ENCODE data around the gene SORBS1. TPM values are rescaled to one million over a fixed set of nuclear protein-coding genes. Genes with fewer than 3 reads are reported as not detected.

Gene SORBS1
- total RNA-seq, 1 donor from 2014 or later: 5.1 TPM

DNA sequence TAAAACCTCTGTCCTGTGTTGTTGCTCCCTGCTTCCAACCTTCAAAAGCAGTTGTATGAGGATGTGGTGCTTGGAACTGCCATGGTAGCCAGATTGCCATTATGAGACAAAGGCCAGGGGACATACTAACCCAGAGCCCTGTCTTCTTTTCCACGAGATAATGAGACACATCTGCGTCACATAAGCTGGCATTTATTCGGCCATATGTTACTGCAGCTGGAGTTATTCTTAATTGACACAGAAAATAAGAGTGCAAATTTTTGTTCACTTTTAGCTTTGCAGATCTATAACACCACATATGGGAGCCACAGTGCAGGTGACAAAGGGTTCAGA, 254.9 kb downstream of the SORBS1 start:
- H3K9me3 ChIP-seq (ENCODE audit: insufficient read depth, low read depth, low read length): no peaks in the 10 kb centered on the region
- no peaks in the 10 kb centered on the region for H3K36me3 ChIP-seq (ENCODE audit: insufficient read depth, low read length)
- no peak overlapping the region for H2AFZ ChIP-seq (ENCODE audit: low read depth, low read length)
- Mint-ChIP-seq H3K27me3 (ENCODE audit: low read depth, unreplicated experiment) (no peaks in the 10 kb centered on the region), H3K4me1 (ENCODE audit: low read depth, unreplicated experiment) (peaks cover 31% of the 10 kb centered on the region), H3K4me3 (ENCODE audit: unreplicated experiment) (no peak overlapping the region), H3K36me3 (ENCODE audit: low read depth, unreplicated experiment) (no peaks in the 10 kb centered on the region), H3K27ac (ENCODE audit: unreplicated experiment) (no peak overlapping the region), H3K9me3 (ENCODE audit: unreplicated experiment) (no peaks in the 10 kb centered on the region)
- no peak overlapping the region for H3K4me2 ChIP-seq (ENCODE audit: low read length)
- TF ChIP-seq EZH2 (IDR thresholded peaks at IDR 0.05; ENCODE audit: insufficient read depth, low read length): no peak
- TF ChIP-seq, protein P1, sequence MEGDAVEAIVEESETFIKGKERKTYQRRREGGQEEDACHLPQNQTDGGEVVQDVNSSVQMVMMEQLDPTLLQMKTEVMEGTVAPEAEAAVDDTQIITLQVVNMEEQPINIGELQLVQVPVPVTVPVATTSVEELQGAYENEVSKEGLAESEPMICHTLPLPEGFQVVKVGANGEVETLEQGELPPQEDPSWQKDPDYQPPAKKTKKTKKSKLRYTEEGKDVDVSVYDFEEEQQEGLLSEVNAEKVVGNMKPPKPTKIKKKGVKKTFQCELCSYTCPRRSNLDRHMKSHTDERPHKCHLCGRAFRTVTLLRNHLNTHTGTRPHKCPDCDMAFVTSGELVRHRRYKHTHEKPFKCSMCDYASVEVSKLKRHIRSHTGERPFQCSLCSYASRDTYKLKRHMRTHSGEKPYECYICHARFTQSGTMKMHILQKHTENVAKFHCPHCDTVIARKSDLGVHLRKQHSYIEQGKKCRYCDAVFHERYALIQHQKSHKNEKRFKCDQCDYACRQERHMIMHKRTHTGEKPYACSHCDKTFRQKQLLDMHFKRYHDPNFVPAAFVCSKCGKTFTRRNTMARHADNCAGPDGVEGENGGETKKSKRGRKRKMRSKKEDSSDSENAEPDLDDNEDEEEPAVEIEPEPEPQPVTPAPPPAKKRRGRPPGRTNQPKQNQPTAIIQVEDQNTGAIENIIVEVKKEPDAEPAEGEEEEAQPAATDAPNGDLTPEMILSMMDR (IDR thresholded peaks at IDR 0.05; ENCODE audit: insufficient read depth, low read depth, low read length): no peak
- no peak overlapping the region for H3K4me3 ChIP-seq (ENCODE audit: insufficient read depth, low read depth, low read length)
- H3K79me2 ChIP-seq (ENCODE audit: insufficient read depth, low read length): no peaks in the 10 kb centered on the region
- no peak for FAIRE-seq
- peaks cover 20% of the 10 kb centered on the region for H3K4me1 ChIP-seq (ENCODE audit: insufficient read depth, low read length)
- no peak for DNase-seq (ENCODE audit: low read depth)
- H4K20me1 ChIP-seq (ENCODE audit: insufficient read depth, low read length): no peaks in the 10 kb centered on the region
- no peak overlapping the region for H3K9ac ChIP-seq (ENCODE audit: low read length)
- no peak overlapping the region for H3K27ac ChIP-seq (ENCODE audit: low read depth, low read length)
- H3K27me3 ChIP-seq (ENCODE audit: insufficient read depth, low read length): no peaks in the 10 kb centered on the region

DNA sequence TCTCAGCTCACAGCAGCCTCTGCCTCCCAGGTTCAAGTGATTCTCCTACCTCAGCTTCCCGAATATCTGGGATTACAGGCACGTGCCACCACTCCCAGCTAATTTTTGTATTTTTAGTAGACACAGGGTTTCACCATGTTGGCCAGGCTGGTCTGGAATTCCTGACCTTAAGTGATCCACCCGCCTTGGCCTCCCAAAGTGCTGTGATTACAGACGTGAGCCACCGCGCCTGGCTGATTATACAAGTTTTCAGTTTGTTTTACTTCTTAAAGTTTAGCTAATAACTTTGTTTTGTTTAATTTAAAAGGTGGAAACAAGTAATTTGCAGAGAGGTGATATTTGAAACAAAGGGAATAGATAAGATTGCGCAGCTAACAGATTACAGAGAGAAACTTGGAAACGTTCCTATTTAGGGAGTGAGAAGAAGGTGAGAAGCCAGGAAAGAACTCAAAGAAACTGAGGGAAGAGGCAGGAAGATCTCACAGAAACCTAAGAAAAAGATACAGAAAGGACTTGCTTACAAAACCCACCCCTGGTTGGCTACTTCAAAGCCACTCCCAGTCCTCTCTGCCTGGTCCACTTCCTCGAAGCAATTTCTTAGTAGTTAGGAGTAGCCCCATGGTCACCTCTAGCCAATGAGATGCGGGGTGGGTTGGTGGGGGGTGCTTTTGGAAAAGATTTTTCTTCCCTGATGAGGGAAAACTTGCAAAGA, 255.4 kb downstream of the SORBS1 start:
- DNase-seq (ENCODE audit: low read depth): no peak
- H3K4me3 Mint-ChIP-seq (ENCODE audit: unreplicated experiment): no peak overlapping the region
- peak overlapping the region; percentile 70 for H3K27ac Mint-ChIP-seq (ENCODE audit: unreplicated experiment)
- Histone ChIP-seq H3K27me3 (ENCODE audit: insufficient read depth, low read length) (no peaks in the 10 kb centered on the region), H3K9me3 (ENCODE audit: insufficient read depth, low read depth, low read length) (no peaks in the 10 kb centered on the region), H2AFZ (ENCODE audit: low read depth, low read length) (no peak overlapping the region), H3K4me2 (ENCODE audit: low read length) (no peak overlapping the region), H3K79me2 (ENCODE audit: insufficient read depth, low read length) (no peaks in the 10 kb centered on the region), H3K36me3 (ENCODE audit: insufficient read depth, low read length) (no peaks in the 10 kb centered on the region), H3K4me1 (ENCODE audit: insufficient read depth, low read length) (peaks cover 20% of the 10 kb centered on the region), H3K9ac (ENCODE audit: low read length) (no peak overlapping the region), H3K4me3 (ENCODE audit: insufficient read depth, low read depth, low read length) (no peak overlapping the region), H4K20me1 (ENCODE audit: insufficient read depth, low read length) (no peaks in the 10 kb centered on the region), H3K27ac (ENCODE audit: low read depth, low read length) (no peak overlapping the region)
- FAIRE-seq: no peak
- H3K27me3 Mint-ChIP-seq (ENCODE audit: low read depth, unreplicated experiment): no peaks in the 10 kb centered on the region
- H3K9me3 Mint-ChIP-seq (ENCODE audit: unreplicated experiment): no peaks in the 10 kb centered on the region
- TF ChIP-seq, protein P1 (IDR thresholded peaks at IDR 0.05; ENCODE audit: insufficient read depth, low read depth, low read length): no peak
- TF ChIP-seq EZH2 (IDR thresholded peaks at IDR 0.05; ENCODE audit: insufficient read depth, low read length): no peak
- no peaks in the 10 kb centered on the region for H3K36me3 Mint-ChIP-seq (ENCODE audit: low read depth, unreplicated experiment)
- peaks cover 30% of the 10 kb centered on the region for H3K4me1 Mint-ChIP-seq (ENCODE audit: low read depth, unreplicated experiment)

DNA sequence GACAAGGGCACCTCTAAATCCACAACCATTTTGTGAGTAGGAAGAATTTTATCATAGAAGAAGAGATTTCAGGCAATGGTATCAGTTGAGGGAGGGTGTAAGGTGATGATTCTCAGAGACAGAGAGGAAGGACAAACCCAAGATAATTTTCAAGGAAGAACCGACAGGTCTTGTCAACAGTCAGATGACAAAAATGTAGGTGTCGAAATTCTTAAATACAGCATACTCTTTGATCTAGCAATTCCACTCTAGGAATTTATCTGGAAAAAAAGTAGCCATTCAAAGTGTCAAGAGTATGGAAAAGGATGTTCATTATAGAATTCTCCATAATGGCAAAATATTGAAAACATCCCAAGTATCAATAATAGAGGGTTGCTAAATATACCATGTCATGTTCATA, 256.2 kb downstream of the SORBS1 start:
- H3K36me3 Mint-ChIP-seq (ENCODE audit: low read depth, unreplicated experiment): no peaks in the 10 kb centered on the region
- Histone ChIP-seq H2AFZ (ENCODE audit: low read depth, low read length) (no peak overlapping the region), H3K4me3 (ENCODE audit: insufficient read depth, low read depth, low read length) (no peak overlapping the region), H3K4me1 (ENCODE audit: insufficient read depth, low read length) (peaks cover 20% of the 10 kb centered on the region), H3K27ac (ENCODE audit: low read depth, low read length) (no peak overlapping the region), H3K27me3 (ENCODE audit: insufficient read depth, low read length) (no peaks in the 10 kb centered on the region), H3K36me3 (ENCODE audit: insufficient read depth, low read length) (no peaks in the 10 kb centered on the region), H3K79me2 (ENCODE audit: insufficient read depth, low read length) (no peaks in the 10 kb centered on the region), H3K9ac (ENCODE audit: low read length) (no peak overlapping the region), H3K9me3 (ENCODE audit: insufficient read depth, low read depth, low read length) (no peaks in the 10 kb centered on the region), H4K20me1 (ENCODE audit: insufficient read depth, low read length) (no peaks in the 10 kb centered on the region), H3K4me2 (ENCODE audit: low read length) (no peak overlapping the region)
- no peak overlapping the region for H3K27ac Mint-ChIP-seq (ENCODE audit: unreplicated experiment)
- peaks cover 22% of the 10 kb centered on the region for H3K4me1 Mint-ChIP-seq (ENCODE audit: low read depth, unreplicated experiment)
- DNase-seq (ENCODE audit: low read depth) (no peak), FAIRE-seq (no peak)
- H3K27me3 Mint-ChIP-seq (ENCODE audit: low read depth, unreplicated experiment): no peaks in the 10 kb centered on the region
- no peak overlapping the region for H3K4me3 Mint-ChIP-seq (ENCODE audit: unreplicated experiment)
- no peak for TF ChIP-seq EZH2 (IDR thresholded peaks at IDR 0.05; ENCODE audit: insufficient read depth, low read length)
- TF ChIP-seq, protein P1 (IDR thresholded peaks at IDR 0.05; ENCODE audit: insufficient read depth, low read depth, low read length): no peak
- no peaks in the 10 kb centered on the region for H3K9me3 Mint-ChIP-seq (ENCODE audit: unreplicated experiment)

Data from astrocyte (in vitro differentiated cells and primary cell).